DMS79 treated with DMSO at 0.1 percent for 48 hours (cell line): ENCODE data around the gene PAPSS2.

Experiments used
- DNase-seq: peaks from one replicate; lab custom pipeline; 2025; lab: John Stamatoyannopoulos, UW

PAPSS2 gene

DNA sequence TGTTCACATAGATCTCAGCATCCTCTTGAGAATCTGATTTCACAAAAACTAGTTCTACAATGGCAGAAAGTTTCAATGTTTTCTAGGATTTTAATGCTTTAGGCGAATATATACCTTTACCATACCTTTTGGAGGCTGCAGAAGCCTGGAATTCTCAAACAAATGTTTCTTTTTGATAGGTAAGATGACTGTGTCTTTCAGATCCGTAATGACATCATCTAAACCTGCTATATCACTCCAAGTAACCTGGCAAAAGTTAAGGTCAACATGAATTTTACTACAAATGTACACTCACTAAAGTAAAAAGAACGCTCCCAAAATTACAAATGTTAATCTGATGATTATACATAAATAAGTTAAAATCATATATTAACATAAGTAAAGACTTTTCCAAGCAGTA, 130.5 kb downstream of the PAPSS2 start:
- no peak for DNase-seq

- no peak for DNase-seq
Observed at GRCh38 chr10:87794285-87794684, 134.6 kb downstream of the PAPSS2 start.
